Panc1 (cell line): Measurements from ENCODE around the gene ZFTA. TPM values are rescaled to one million over a fixed set of nuclear protein-coding genes. Genes with fewer than 3 reads are reported as not detected.
A peak's percentile ranks its signal among the peaks of the same experiment; 100 is the strongest.
"Not testable (repeated sequence)": the region's sequence is repeated elsewhere in the genome, so short reads cannot be mapped to it uniquely, and the experiment has no call there.

ENCODE experiments used
- ATAC-seq: fragments of 200-7000 bp; cut with Tn5 transposase; 2 replicates; pipeline ENCODE4 v1.9.1; 2020; ENCODE audit warnings: mild to moderate bottlenecking, moderate library complexity
- BruUV-seq: library from RNA; stranded (reverse); fragments of 400-500 nt; replicated peaks from 2 replicates; lab custom pipeline; 2021; lab: Mats Ljungman, UMichigan
- CTCF ChIA-PET: fragments of 300-600 bp; sonication (Branson Sonifier 250); formaldehyde crosslinking; loops from one replicate; lab custom pipeline; 2022; ENCODE audit warnings: antibody characterized with exemption; lab: Charles Lee
- POLR2A ChIA-PET: fragments of 300-600 bp; sonication (Branson Sonifier 250); formaldehyde crosslinking; loops from one replicate; lab custom pipeline; 2022; ENCODE audit warnings: antibody characterized with exemption; lab: Charles Lee
- DNase-seq: peaks from one replicate; pipeline ENCODE4 v3.0.0-alpha.2; 2010; ENCODE audit warnings: low read depth, low spot score
- H3K27ac ChIP-seq: 2 replicates; pipeline ENCODE4 v1.5.1; 2011; ENCODE audit warnings: mild to moderate bottlenecking, low read length, inconsistent platforms
- H3K27me3 ChIP-seq: fragments of 200-500 bp; sonication (Bioruptor generic); 2 replicates; pipeline ENCODE4 v1.6.0; 2014; ENCODE audit warnings: low read length, inconsistent platforms; ENCODE audit not compliant: control insufficient read depth, insufficient read depth
- H3K36me3 ChIP-seq: fragments of 200-500 bp; sonication (Bioruptor generic); 2 replicates; pipeline ENCODE4 v1.5.1; 2014; ENCODE audit warnings: inconsistent platforms, mild to moderate bottlenecking, low read length, moderate library complexity; ENCODE audit not compliant: control insufficient read depth, insufficient read depth
- H3K4me1 ChIP-seq: 2 replicates; pipeline ENCODE4 v1.5.1; 2011; ENCODE audit warnings: inconsistent platforms, mild to moderate bottlenecking, low read length, moderate library complexity; ENCODE audit not compliant: control insufficient read depth, insufficient read depth
- H3K4me3 ChIP-seq, 2 experiments: 2 replicates each; pipeline ENCODE4 v1.5.1; 2011 to 2012; ENCODE audit warnings: low read depth in 2 of 2, low read length in 2 of 2, mild to moderate bottlenecking in 2 of 2, inconsistent platforms in 1 of 2, moderate library complexity in 1 of 2
- H3K9me3 ChIP-seq: fragments of 200-500 bp; sonication (Bioruptor generic); 2 replicates; pipeline ENCODE4 v1.5.1; 2014; ENCODE audit warnings: low read depth, mild to moderate bottlenecking, inconsistent platforms, low read length, moderate library complexity; ENCODE audit not compliant: control insufficient read depth, insufficient read depth
- POLR2AphosphoS5 ChIP-seq: IDR thresholded peaks from 2 replicates; pipeline ENCODE4 v1.6.1; 2012; ENCODE audit warnings: mild to moderate bottlenecking, low read depth, low read length, moderate library complexity
- SIN3A ChIP-seq: IDR thresholded peaks from 2 replicates; pipeline ENCODE4 v1.6.1; 2012; ENCODE audit warnings: low read depth, mild to moderate bottlenecking, low read length, moderate library complexity, borderline replicate concordance; ENCODE audit not compliant: insufficient read depth
- TCF7L2 ChIP-seq: IDR thresholded peaks from 2 replicates; pipeline ENCODE4 v1.6.1; 2011; ENCODE audit warnings: mild to moderate bottlenecking, low read depth, low read length, inconsistent platforms
- in situ Hi-C: cut with HindIII; loops from 2 replicates; pipeline ENCODE4 v1.10.0; 2016; ENCODE audit warnings: low sequenced_read_pairs, low pct_unique_long_range_greater_than_20kb
- intact Hi-C: fragments of 100-400 bp; cut with micrococcal nuclease; formaldehyde crosslinking; loops from one replicate; pipeline ENCODE4 v1.10.0; 2022; ENCODE audit not compliant: unreplicated experiment
- total RNA-seq: library from RNA; stranded (reverse); gene quantifications from one replicate; pipeline ENCODE4 v1.2.1, GENCODE V29; 2021; ENCODE audit not compliant: unreplicated experiment
- TF ChIP-seq, protein P1 (sequence below), 2 experiments: IDR thresholded peaks; 2 replicates each; pipeline ENCODE4 v1.6.1; 2011 to 2012; ENCODE audit warnings: low read depth in 2 of 2, control low read depth in 1 of 2, low read length in 1 of 2, mild to moderate bottlenecking in 1 of 2, moderate library complexity in 1 of 2; ENCODE audit not compliant: insufficient read depth in 1 of 2
- TF ChIP-seq, protein P2 (sequence below): fragments of 450-650 bp; IDR thresholded peaks from 2 replicates; pipeline ENCODE4 v1.5.1; 2017; ENCODE audit warnings: mild to moderate bottlenecking

Gene ZFTA
- total RNA-seq, 1 experiment from 2014 or later, result 16.1 TPM

DNA sequence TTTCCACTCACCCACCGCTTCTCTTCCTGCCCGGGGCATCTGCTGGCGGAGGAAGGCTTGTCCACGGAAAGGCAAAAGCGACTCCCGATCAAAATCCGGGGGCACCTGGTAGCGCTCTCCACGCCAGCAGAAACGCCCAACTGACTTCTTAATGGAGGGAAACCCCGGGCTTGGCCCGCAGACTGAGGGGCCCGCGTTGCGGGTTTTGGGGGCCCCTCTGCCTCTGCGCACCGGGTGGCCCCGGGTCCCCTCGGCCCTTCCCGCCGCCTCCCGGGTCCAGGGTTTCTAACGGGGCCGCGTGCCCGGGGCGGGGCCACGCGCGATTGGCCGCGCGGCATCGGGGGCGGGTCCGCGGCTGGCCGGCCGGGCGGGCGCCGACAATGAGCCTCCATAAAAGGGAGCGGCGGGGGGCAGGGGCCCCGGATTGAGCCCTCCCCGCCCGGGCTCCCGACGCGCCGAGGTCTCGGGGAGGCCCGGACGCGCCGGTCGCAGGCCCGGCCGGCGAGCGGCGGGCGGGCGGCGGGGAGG is 44.5 kb upstream of the ZFTA start, which contains the start of gene SPINDOC:
TSS of gene SPINDOC (plus strand) at position 422 of the 528 bp plus-strand sequence. CDS start 231 bp downstream, outside the sequence.
- peak; percentile 95 for ATAC-seq
- peak; percentile 50; the same call in 1 of the 2 replicates for TF ChIP-seq SIN3A
- TF ChIP-seq POLR2AphosphoS5, result peak; percentile 63
- TF ChIP-seq, protein P1, sequence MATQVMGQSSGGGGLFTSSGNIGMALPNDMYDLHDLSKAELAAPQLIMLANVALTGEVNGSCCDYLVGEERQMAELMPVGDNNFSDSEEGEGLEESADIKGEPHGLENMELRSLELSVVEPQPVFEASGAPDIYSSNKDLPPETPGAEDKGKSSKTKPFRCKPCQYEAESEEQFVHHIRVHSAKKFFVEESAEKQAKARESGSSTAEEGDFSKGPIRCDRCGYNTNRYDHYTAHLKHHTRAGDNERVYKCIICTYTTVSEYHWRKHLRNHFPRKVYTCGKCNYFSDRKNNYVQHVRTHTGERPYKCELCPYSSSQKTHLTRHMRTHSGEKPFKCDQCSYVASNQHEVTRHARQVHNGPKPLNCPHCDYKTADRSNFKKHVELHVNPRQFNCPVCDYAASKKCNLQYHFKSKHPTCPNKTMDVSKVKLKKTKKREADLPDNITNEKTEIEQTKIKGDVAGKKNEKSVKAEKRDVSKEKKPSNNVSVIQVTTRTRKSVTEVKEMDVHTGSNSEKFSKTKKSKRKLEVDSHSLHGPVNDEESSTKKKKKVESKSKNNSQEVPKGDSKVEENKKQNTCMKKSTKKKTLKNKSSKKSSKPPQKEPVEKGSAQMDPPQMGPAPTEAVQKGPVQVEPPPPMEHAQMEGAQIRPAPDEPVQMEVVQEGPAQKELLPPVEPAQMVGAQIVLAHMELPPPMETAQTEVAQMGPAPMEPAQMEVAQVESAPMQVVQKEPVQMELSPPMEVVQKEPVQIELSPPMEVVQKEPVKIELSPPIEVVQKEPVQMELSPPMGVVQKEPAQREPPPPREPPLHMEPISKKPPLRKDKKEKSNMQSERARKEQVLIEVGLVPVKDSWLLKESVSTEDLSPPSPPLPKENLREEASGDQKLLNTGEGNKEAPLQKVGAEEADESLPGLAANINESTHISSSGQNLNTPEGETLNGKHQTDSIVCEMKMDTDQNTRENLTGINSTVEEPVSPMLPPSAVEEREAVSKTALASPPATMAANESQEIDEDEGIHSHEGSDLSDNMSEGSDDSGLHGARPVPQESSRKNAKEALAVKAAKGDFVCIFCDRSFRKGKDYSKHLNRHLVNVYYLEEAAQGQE (IDR thresholded peaks at IDR 0.05; ENCODE audit: insufficient read depth in 1 of 2, low read depth in 2 of 2, low read length in 1 of 2), result no peak
- TF ChIP-seq TCF7L2, result no peak
- ChIA-PET POLR2A (no interaction called here), CTCF (no interaction called here)
- DNase-seq, result no peak
- in situ Hi-C loops (no loop called here), intact Hi-C loops (no loop called here)
- Histone ChIP-seq H3K27ac (peak within 1 kb of the TSS; percentile 91), H3K4me1 (peaks cover 14% of the 10 kb centered on the region), H3K36me3 (no peaks in the 10 kb centered on the region; the same call in none of the 2 replicates), H3K4me3 (peak within 1 kb of the TSS; percentile 84 to 89), H3K9me3 (no peaks in the 10 kb centered on the region), H3K27me3 (no peaks in the 10 kb centered on the region)
- no TSS peak for BruUV-seq

DNA sequence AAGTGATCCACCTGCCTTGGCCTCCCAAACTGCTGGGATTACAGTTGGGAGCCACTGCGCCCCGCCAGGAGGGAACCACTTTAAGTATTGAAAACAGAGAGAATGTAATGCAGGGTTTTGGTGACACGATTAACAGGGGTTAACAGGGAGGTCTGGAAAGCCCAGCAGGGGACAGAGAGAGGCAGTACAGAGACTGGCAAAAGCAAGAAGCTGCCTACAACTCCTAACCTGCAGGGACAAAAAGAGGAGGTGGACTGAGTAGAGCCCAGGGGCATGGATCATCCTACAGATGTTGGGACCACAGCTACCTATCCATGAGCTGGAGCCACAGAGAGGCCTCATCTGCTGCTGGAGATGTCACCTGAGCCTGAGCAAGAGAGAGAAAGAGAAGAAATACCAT is 42.9 kb upstream of the ZFTA start:
- ATAC-seq, result no peak
- ChIA-PET POLR2A (no interaction called here), CTCF (interaction anchor here (0.6 kb wide), 1 partner anchor 42 kb away, joined by 7 read pairs; no protein-coding TSS in a partner anchor)
- no TSS peak for BruUV-seq
- H3K27me3 ChIP-seq, result no peaks in the 10 kb centered on the region
- no peaks in the 10 kb centered on the region for H3K9me3 ChIP-seq
- H3K36me3 ChIP-seq, result no peaks in the 10 kb centered on the region; the same call in 1 of the 2 replicates
- no peak overlapping the region; the same call in 1 of the 2 replicates for H3K27ac ChIP-seq
- H3K4me3 ChIP-seq, result no peak overlapping the region; a peak in 1 of 4 replicates
- TF ChIP-seq SIN3A (no peak), POLR2AphosphoS5 (no peak), TCF7L2 (no peak)
- TF ChIP-seq, protein P2, sequence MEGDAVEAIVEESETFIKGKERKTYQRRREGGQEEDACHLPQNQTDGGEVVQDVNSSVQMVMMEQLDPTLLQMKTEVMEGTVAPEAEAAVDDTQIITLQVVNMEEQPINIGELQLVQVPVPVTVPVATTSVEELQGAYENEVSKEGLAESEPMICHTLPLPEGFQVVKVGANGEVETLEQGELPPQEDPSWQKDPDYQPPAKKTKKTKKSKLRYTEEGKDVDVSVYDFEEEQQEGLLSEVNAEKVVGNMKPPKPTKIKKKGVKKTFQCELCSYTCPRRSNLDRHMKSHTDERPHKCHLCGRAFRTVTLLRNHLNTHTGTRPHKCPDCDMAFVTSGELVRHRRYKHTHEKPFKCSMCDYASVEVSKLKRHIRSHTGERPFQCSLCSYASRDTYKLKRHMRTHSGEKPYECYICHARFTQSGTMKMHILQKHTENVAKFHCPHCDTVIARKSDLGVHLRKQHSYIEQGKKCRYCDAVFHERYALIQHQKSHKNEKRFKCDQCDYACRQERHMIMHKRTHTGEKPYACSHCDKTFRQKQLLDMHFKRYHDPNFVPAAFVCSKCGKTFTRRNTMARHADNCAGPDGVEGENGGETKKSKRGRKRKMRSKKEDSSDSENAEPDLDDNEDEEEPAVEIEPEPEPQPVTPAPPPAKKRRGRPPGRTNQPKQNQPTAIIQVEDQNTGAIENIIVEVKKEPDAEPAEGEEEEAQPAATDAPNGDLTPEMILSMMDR, result no peak
- DNase-seq, result no peak
- intact Hi-C loops (no loop called here), in situ Hi-C loops (no loop called here)
- H3K4me1 ChIP-seq, result peaks cover 14% of the 10 kb centered on the region

DNA sequence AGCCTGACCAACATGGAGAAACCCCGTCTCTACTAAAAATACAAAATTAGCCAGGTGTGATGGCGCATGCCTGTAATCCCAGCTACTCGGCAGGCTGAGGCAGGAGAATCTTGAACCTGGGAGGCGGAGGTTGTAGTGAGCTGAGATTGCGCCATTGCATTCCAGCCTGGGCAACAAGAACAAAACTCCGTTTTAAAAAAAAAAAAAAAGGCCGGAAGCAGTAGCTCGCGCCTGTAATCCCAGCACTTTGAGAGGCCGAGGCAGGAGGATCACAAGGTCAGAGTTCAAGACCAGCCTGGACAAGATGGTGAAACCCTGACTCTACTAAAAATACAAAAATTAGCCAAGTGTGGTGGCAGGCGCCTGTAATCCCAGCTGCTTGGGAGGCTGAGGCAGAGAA is 41.8 kb upstream of the ZFTA start:
- DNase-seq, H3K4me3 ChIP-seq, ATAC-seq, BruUV-seq, H3K9me3 ChIP-seq, in situ Hi-C loops, CTCF ChIA-PET, POLR2A ChIA-PET, H3K27me3 ChIP-seq, H3K36me3 ChIP-seq, H3K27ac ChIP-seq, intact Hi-C loops: not testable (repeated sequence)
- H3K4me1 ChIP-seq, result peaks cover 15% of the 10 kb centered on the region
